HCT116 (cell line): Measurements from ENCODE around the gene KLK12. TPM values are rescaled to one million over a fixed set of nuclear protein-coding genes. Genes with fewer than 3 reads are reported as not detected.

ENCODE experiments used
- ATAC-seq: fragments of 200-7000 bp; cut with Tn5 transposase; 2 replicates; pipeline ENCODE4 v1.9.1; 2020; ENCODE audit warnings: mild to moderate bottlenecking, moderate library complexity
- BruUV-seq: library from RNA; stranded (reverse); fragments of 400-500 nt; replicated peaks from 2 replicates; lab custom pipeline; 2021; lab: Mats Ljungman, UMichigan
- CTCF ChIA-PET: fragments of 300-600 bp; sonication (Branson Sonifier 250); formaldehyde crosslinking; loops from one replicate; lab custom pipeline; 2021; ENCODE audit warnings: antibody characterized with exemption; lab: Charles Lee
- POLR2A ChIA-PET: fragments of 300-600, 350-600 bp; sonication (Branson Sonifier 250); formaldehyde crosslinking; loops from one replicate; lab custom pipeline; 2021; ENCODE audit warnings: antibody characterized with exemption; lab: Charles Lee
- RAD21 ChIA-PET, 2 experiments: fragments of 300-600 bp; sonication (Branson Sonifier 250); formaldehyde crosslinking; loops; one replicate each; lab custom pipeline; 2023; ENCODE audit warnings: low total read pairs in 2 of 2; ENCODE audit not compliant: uncharacterized antibody in 2 of 2, unreplicated experiment in 2 of 2, low non-redundant PET in 1 of 2; lab: Charles Lee
- DNase-seq: peaks from one replicate; pipeline ENCODE4 v3.0.0-alpha.2; 2010; ENCODE audit warnings: low read depth, low spot score
- H2AFZ ChIP-seq: fragments of 200-600 bp; shearing (Covaris generic), sonication (generic); 2 replicates; pipeline ENCODE4 v1.6.1; 2017; ENCODE audit warnings: low read depth, mixed run types, mixed read lengths, antibody characterized with exemption, low read length; ENCODE audit not compliant: poor library complexity, severe bottlenecking
- H3K27ac ChIP-seq: 2 replicates; pipeline ENCODE4 v1.5.1; 2012; ENCODE audit warnings: low read depth, low read length
- H3K27me3 ChIP-seq: fragments of 200-600 bp; sonication (generic); 2 replicates; pipeline ENCODE4 v1.6.1; 2016; ENCODE audit warnings: mixed run types, low read length, mixed read lengths; ENCODE audit not compliant: insufficient read depth
- H3K36me3 ChIP-seq, 2 experiments: fragments of 200-500 bp in 1 of 2; fragments of 200-600 bp in 1 of 2; sonication (Bioruptor generic) in 1 of 2; sonication (generic) in 1 of 2; 2 replicates each; pipeline versions ENCODE4 v1.5.1 to v1.6.1; 2014 to 2016; ENCODE audit warnings: low read length in 2 of 2, inconsistent platforms in 1 of 2, mixed read lengths in 1 of 2, mixed run types in 1 of 2; ENCODE audit not compliant: insufficient read depth in 2 of 2, control insufficient read depth in 1 of 2
- H3K4me1 ChIP-seq, 2 experiments: fragments of 200-600 bp in 1 of 2; sonication (generic) in 1 of 2; 2 replicates each; pipeline versions ENCODE4 v1.5.1 to v1.6.1; 2012 to 2017; ENCODE audit warnings: low read length in 2 of 2, inconsistent platforms in 1 of 2, mild to moderate bottlenecking in 1 of 2, mixed read lengths in 1 of 2, mixed run types in 1 of 2, moderate library complexity in 1 of 2; ENCODE audit not compliant: insufficient read depth in 2 of 2, control insufficient read depth in 1 of 2
- H3K4me2 ChIP-seq: fragments of 200-600 bp; sonication (generic); 2 replicates; pipeline ENCODE4 v1.6.1; 2017; ENCODE audit warnings: mixed run types, low read length, mixed read lengths
- H3K4me3 ChIP-seq, 2 experiments: fragments of 200-600 bp in 1 of 2; sonication (generic) in 1 of 2; replicated peaks in 1 of 2; 2 replicates each; pipeline ENCODE4 v1.5.1; 2011 to 2016; ENCODE audit warnings: low read length in 2 of 2, control low read depth in 1 of 2, low read depth in 1 of 2, mild to moderate bottlenecking in 1 of 2, mixed read lengths in 1 of 2, mixed run types in 1 of 2
- H3K79me2 ChIP-seq: fragments of 200-600 bp; sonication (generic); 2 replicates; pipeline ENCODE4 v1.6.1; 2017; ENCODE audit warnings: mild to moderate bottlenecking, mixed run types, low read length, moderate library complexity, mixed read lengths; ENCODE audit not compliant: insufficient read depth
- H3K9ac ChIP-seq: fragments of 200-600 bp; sonication (generic); 2 replicates; pipeline ENCODE4 v1.6.1; 2016; ENCODE audit warnings: low read length, mixed read lengths
- H3K9me2 ChIP-seq: fragments of 200-600 bp; sonication (generic), shearing (Covaris generic); 2 replicates; pipeline ENCODE4 v1.6.1; 2017; ENCODE audit warnings: mixed run types, mild to moderate bottlenecking, moderate library complexity; ENCODE audit not compliant: insufficient read depth
- H3K9me3 ChIP-seq, 2 experiments: fragments of 200-500 bp in 1 of 2; fragments of 200-600 bp in 1 of 2; sonication (Bioruptor generic) in 1 of 2; sonication (generic) in 1 of 2; 2 replicates each; pipeline ENCODE4 v1.6.1; 2014 to 2017; ENCODE audit warnings: low read length in 2 of 2, mixed read lengths in 2 of 2, inconsistent platforms in 1 of 2, low read depth in 1 of 2, mild to moderate bottlenecking in 1 of 2, mixed run types in 1 of 2, moderate library complexity in 1 of 2; ENCODE audit not compliant: control insufficient read depth in 1 of 2, insufficient read depth in 1 of 2
- H4K20me1 ChIP-seq: fragments of 200-600 bp; sonication (generic), shearing (Covaris generic); 2 replicates; pipeline ENCODE4 v1.6.1; 2017; ENCODE audit warnings: mixed run types, mild to moderate bottlenecking, moderate library complexity; ENCODE audit not compliant: insufficient read depth
- CTCF ChIP-seq, 3 experiments: fragments of 200-600 bp in 1 of 3; sonication (generic) in 1 of 3; IDR thresholded peaks in 2 of 3; conservative IDR thresholded peaks in 1 of 3; 2 replicates each; pipeline ENCODE4 v1.5.1; 2012 to 2017; ENCODE audit warnings: low read depth in 2 of 3, low read length in 2 of 3, antibody characterized with exemption in 1 of 3, borderline replicate concordance in 1 of 3, control low read depth in 1 of 3, mild to moderate bottlenecking in 1 of 3, mixed read lengths in 1 of 3, mixed run types in 1 of 3, moderate library complexity in 1 of 3; ENCODE audit not compliant: insufficient read depth in 1 of 3
- FOSL1 ChIP-seq: IDR thresholded peaks from 2 replicates; pipeline ENCODE4 v1.6.1; 2012; ENCODE audit warnings: low read depth
- POLR2A ChIP-seq: IDR thresholded peaks from 2 replicates; pipeline ENCODE4 v1.7.0; 2011; ENCODE audit warnings: borderline replicate concordance; ENCODE audit not compliant: insufficient read depth, insufficient read length; ENCODE audit errors: extremely low read depth
- RAD21 ChIP-seq: IDR thresholded peaks from 2 replicates; pipeline ENCODE4 v1.6.1; 2012; ENCODE audit warnings: low read depth, mild to moderate bottlenecking
- SIN3A ChIP-seq: IDR thresholded peaks from 2 replicates; pipeline ENCODE4 v1.6.1; 2012; ENCODE audit warnings: low read depth
- ZFX ChIP-seq: fragments of 450-650 bp; IDR thresholded peaks from 2 replicates; pipeline ENCODE4 v1.6.1; 2017
- ZNF274 ChIP-seq: fragments of 200-500 bp; sonication (Bioruptor generic); IDR thresholded peaks from 2 replicates; pipeline ENCODE4 v1.6.1; 2014; ENCODE audit warnings: mild to moderate bottlenecking, low read depth, low read length, inconsistent platforms
- intact Hi-C: fragments of 100-400 bp; cut with micrococcal nuclease; formaldehyde crosslinking; loops from 2 replicates; pipeline ENCODE4 v1.10.0; 2022
- total RNA-seq: library from RNA; stranded (reverse); gene quantifications from one replicate; pipeline ENCODE4 v1.2.1, GENCODE V29; 2021; ENCODE audit not compliant: unreplicated experiment
- TF ChIP-seq, protein P1 (sequence below): IDR thresholded peaks from 2 replicates; pipeline ENCODE4 v1.6.1; 2011; ENCODE audit warnings: mild to moderate bottlenecking, low read length, moderate library complexity; ENCODE audit not compliant: insufficient replicate concordance; ENCODE audit errors: extremely low read depth

The KLK12 gene
- total RNA-seq, 1 experiment from 2014 or later = not detected

GRCh38 chr19:51076631-51077213, 41.9 kb upstream of the KLK12 start:
- BruUV-seq = no TSS peak
- Histone ChIP-seq H3K4me1 (no peaks in the 10 kb centered on the region), H3K9ac (no peak overlapping the region), H3K4me2 (no peak overlapping the region), H2AFZ (no peak overlapping the region), H3K27me3 (no peaks in the 10 kb centered on the region), H3K4me3 (no peak overlapping the region), H3K79me2 (no peaks in the 10 kb centered on the region), H3K9me3 (no peaks in the 10 kb centered on the region), H4K20me1 (no peaks in the 10 kb centered on the region), H3K36me3 (no peaks in the 10 kb centered on the region), H3K9me2 (no peaks in the 10 kb centered on the region), H3K27ac (no peak overlapping the region)
- DNase-seq (no peak), ATAC-seq (no peak)
- intact Hi-C loops = no loop called here
- RAD21 ChIA-PET = no interaction called here
- POLR2A ChIA-PET = no interaction called here
- TF ChIP-seq RAD21 = no peak
- TF ChIP-seq, protein P1, sequence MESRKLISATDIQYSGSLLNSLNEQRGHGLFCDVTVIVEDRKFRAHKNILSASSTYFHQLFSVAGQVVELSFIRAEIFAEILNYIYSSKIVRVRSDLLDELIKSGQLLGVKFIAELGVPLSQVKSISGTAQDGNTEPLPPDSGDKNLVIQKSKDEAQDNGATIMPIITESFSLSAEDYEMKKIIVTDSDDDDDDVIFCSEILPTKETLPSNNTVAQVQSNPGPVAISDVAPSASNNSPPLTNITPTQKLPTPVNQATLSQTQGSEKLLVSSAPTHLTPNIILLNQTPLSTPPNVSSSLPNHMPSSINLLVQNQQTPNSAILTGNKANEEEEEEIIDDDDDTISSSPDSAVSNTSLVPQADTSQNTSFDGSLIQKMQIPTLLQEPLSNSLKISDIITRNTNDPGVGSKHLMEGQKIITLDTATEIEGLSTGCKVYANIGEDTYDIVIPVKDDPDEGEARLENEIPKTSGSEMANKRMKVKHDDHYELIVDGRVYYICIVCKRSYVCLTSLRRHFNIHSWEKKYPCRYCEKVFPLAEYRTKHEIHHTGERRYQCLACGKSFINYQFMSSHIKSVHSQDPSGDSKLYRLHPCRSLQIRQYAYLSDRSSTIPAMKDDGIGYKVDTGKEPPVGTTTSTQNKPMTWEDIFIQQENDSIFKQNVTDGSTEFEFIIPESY = no peak
- TF ChIP-seq CTCF (IDR thresholded peaks at IDR 0.05 in 2 of 3, conservative IDR thresholded peaks at IDR 0.05 in 1 of 3; ENCODE audit: borderline replicate concordance in 1 of 3, insufficient read depth in 1 of 3, low read depth in 2 of 3, low read length in 2 of 3) = no peak
- no peak for TF ChIP-seq SIN3A
- no peak for TF ChIP-seq ZNF274
- TF ChIP-seq ZFX = no peak
- no peak for TF ChIP-seq POLR2A
- TF ChIP-seq FOSL1 = no peak
- CTCF ChIA-PET = no interaction called here
